Muscle layer of colon (tissue), 2 donors: ENCODE data around the gene P3H3.

Experiments
- H3K27ac ChIP-seq: one replicate; pipeline ENCODE4 v1.7.0; 2013; ENCODE audit warnings: low read depth, mild to moderate bottlenecking, low read length, moderate library complexity
- H3K27me3 ChIP-seq, 2 donors: one replicate each; pipeline ENCODE4 v1.7.0; 2013; ENCODE audit warnings: low read length in 2 of 2, mild to moderate bottlenecking in 2 of 2; ENCODE audit not compliant: insufficient read depth in 2 of 2, control insufficient read depth in 1 of 2
- H3K36me3 ChIP-seq: one replicate; pipeline ENCODE4 v1.7.0; 2013; ENCODE audit warnings: mild to moderate bottlenecking, low read length; ENCODE audit not compliant: insufficient read depth
- H3K4me1 ChIP-seq: one replicate; pipeline ENCODE4 v1.7.0; 2013; ENCODE audit warnings: mild to moderate bottlenecking, low read length; ENCODE audit not compliant: insufficient read depth
- H3K4me3 ChIP-seq, 2 donors: one replicate each; pipeline ENCODE4 v1.7.0; 2013; ENCODE audit warnings: low read length in 2 of 2, low read depth in 1 of 2, mild to moderate bottlenecking in 1 of 2, moderate library complexity in 1 of 2
- H3K9ac ChIP-seq: one replicate; pipeline ENCODE4 v1.7.0; 2013; ENCODE audit warnings: low read length
- H3K9me3 ChIP-seq: one replicate; pipeline ENCODE4 v1.7.0; 2013; ENCODE audit warnings: mild to moderate bottlenecking, low read length
- donor health status: abdominal sarcoma.
- donor health status: Adenocarcinoma of cecum.

Gene P3H3

DNA sequence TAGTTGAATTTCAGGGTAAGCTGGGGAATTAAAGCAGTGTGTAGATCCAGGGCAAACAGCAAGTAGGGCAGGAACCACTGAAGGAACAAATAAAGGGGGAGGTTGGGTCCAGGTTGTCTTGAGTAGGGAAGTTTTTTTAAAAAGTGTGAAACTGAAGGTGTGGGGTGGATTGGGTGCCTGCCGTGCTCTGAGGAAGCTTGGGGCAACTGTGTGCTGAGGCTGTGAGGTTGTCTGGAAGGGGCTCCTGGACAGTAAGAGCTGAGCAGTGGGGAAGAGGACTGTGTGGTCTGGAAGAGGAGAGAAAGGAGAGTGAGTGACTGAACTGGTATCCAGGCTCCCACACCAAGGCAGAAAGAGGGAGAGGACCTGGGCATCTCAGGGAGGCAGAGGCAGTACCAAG, 17.4 kb upstream of the P3H3 start:
- Histone ChIP-seq H3K4me3 (no peak overlapping the region), H3K27me3 (no peaks in the 10 kb centered on the region), H3K27ac (no peak overlapping the region), H3K4me1 (no peaks in the 10 kb centered on the region), H3K9ac (no peak overlapping the region), H3K36me3 (no peaks in the 10 kb centered on the region), H3K9me3 (no peaks in the 10 kb centered on the region)

- H3K9ac ChIP-seq: no peak overlapping the region
- no peaks in the 10 kb centered on the region for H3K4me1 ChIP-seq
- no peaks in the 10 kb centered on the region for H3K36me3 ChIP-seq
- no peak overlapping the region for H3K27ac ChIP-seq
- H3K9me3 ChIP-seq: no peaks in the 10 kb centered on the region
- H3K4me3 ChIP-seq: no peak overlapping the region
- no peaks in the 10 kb centered on the region for H3K27me3 ChIP-seq
These were observed 14.8 kb upstream of the P3H3 start for GRCh38 chr12:6813363-6813762.

- Histone ChIP-seq H3K9me3 (no peaks in the 10 kb centered on the region), H3K4me1 (peaks cover 6% of the 10 kb centered on the region), H3K27me3 (no peaks in the 10 kb centered on the region), H3K4me3 (no peak overlapping the region), H3K36me3 (no peaks in the 10 kb centered on the region), H3K27ac (no peak overlapping the region), H3K9ac (no peak overlapping the region)
These were observed 11.6 kb upstream of the P3H3 start for GRCh38 chr12:6816598-6816997.

DNA sequence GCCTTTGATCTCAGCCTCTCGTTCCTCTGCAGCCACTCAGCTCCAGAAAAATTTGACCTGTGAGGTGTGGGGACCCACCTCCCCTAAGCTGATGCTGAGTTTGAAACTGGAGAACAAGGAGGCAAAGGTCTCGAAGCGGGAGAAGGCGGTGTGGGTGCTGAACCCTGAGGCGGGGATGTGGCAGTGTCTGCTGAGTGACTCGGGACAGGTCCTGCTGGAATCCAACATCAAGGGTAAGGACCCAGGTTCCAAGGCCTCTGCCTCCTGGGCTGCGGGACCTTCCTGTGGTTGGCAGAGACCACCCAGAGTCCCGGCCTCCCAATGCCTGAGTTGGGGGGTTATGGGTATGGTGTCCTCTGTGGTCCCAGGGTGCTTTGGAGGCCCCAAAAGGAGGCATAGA, 11.1 kb upstream of the P3H3 start:
- no peak overlapping the region for H3K9ac ChIP-seq
- no peak overlapping the region for H3K27ac ChIP-seq
- peaks cover 9% of the 10 kb centered on the region for H3K4me1 ChIP-seq

DNA sequence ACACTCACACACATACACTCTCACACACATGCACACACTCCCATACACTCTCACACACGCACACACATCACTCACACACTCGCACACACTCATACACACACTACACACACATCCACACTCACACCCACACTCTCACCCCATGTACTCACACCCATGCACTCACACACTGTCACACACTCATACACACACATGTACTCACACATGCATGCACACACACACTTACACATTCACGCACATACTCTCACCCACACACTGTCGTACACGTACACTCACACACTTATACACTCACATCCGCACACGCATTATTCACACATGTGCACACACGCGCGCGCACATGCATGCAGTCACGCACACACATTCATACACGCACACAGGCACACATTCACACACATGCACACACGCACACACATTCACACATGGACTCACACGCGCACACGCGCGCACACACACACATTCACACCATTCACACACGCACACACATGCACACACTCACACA, 10.5 kb upstream of the P3H3 start:
- Histone ChIP-seq H3K27me3 (no peaks in the 10 kb centered on the region), H3K9me3 (no peaks in the 10 kb centered on the region), H3K4me3 (no peak overlapping the region)

More for the DNA sequence above, 11.1 kb upstream of the P3H3 start:
- Histone ChIP-seq H3K36me3 (no peaks in the 10 kb centered on the region), H3K9me3 (no peaks in the 10 kb centered on the region), H3K27me3 (no peaks in the 10 kb centered on the region), H3K4me3 (no peak overlapping the region)

DNA sequence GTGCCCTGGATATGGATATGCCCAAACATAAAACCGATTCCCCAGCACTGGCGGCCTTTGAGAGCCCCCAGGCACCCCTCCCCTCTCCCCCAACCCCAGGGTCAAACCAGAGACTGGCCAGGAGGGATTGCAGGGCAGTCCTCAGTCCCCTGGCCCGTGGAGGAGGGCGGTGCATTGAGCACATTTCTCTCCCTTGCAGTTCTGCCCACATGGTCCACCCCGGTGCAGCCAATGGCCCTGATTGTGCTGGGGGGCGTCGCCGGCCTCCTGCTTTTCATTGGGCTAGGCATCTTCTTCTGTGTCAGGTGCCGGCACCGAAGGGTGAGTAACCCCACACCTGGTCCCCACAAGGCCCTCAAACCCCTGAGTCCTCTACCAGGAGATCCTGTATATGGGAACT, 10.0 kb upstream of the P3H3 start:
- H3K4me3 ChIP-seq: no peak overlapping the region
- H3K36me3 ChIP-seq: no peaks in the 10 kb centered on the region
- no peaks in the 10 kb centered on the region for H3K27me3 ChIP-seq
- no peak overlapping the region for H3K27ac ChIP-seq
- peaks cover 12% of the 10 kb centered on the region for H3K4me1 ChIP-seq
- no peak overlapping the region for H3K9ac ChIP-seq
- no peaks in the 10 kb centered on the region for H3K9me3 ChIP-seq

More for the DNA sequence above, 10.5 kb upstream of the P3H3 start:
- no peak overlapping the region for H3K27ac ChIP-seq
- no peak overlapping the region for H3K9ac ChIP-seq
- H3K36me3 ChIP-seq: no peaks in the 10 kb centered on the region
- H3K4me1 ChIP-seq: peaks cover 12% of the 10 kb centered on the region

DNA sequence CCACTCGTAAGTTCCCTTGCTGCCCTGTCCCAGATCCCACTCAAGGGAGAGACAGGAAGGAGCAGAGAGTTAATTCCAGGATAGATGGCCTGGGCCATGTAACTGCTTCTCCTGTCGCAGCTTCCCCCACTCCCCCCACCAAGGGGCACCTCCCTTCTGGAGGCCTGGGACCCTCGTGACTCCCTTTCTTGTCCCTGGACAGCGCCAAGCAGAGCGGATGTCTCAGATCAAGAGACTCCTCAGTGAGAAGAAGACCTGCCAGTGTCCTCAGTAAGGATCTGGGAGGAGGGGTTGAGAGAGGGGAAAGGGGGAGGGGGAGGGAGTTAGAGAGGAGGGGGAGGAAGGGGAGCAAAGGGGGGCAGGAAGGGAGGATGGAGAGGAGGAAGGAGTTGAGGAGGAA, 9.6 kb upstream of the P3H3 start:
- H3K4me3 ChIP-seq: no peak overlapping the region
- H3K9me3 ChIP-seq: no peaks in the 10 kb centered on the region
- H3K9ac ChIP-seq: no peak overlapping the region
- no peaks in the 10 kb centered on the region for H3K36me3 ChIP-seq
- peaks cover 12% of the 10 kb centered on the region for H3K4me1 ChIP-seq
- H3K27me3 ChIP-seq: no peaks in the 10 kb centered on the region
- no peak overlapping the region for H3K27ac ChIP-seq

- H3K9ac ChIP-seq: no peak overlapping the region
- H3K27ac ChIP-seq: no peak overlapping the region
- no peaks in the 10 kb centered on the region for H3K27me3 ChIP-seq
These were observed 8.8 kb upstream of the P3H3 start for GRCh38 chr12:6819106-6820030.

GRCh38 chr12:6820166-6820565, 8.0 kb upstream of the P3H3 start:
- H3K27ac ChIP-seq: no peak overlapping the region
- H3K4me3 ChIP-seq: no peak overlapping the region
- no peaks in the 10 kb centered on the region for H3K27me3 ChIP-seq
- peaks cover 17% of the 10 kb centered on the region for H3K4me1 ChIP-seq
- no peaks in the 10 kb centered on the region for H3K9me3 ChIP-seq
- no peak overlapping the region for H3K9ac ChIP-seq
- H3K36me3 ChIP-seq: no peaks in the 10 kb centered on the region

More at GRCh38 chr12:6819106-6820030, 8.8 kb upstream of the P3H3 start:
- H3K4me3 ChIP-seq: no peak overlapping the region
- H3K4me1 ChIP-seq: peaks cover 12% of the 10 kb centered on the region
- H3K36me3 ChIP-seq: no peaks in the 10 kb centered on the region
- no peaks in the 10 kb centered on the region for H3K9me3 ChIP-seq

- Histone ChIP-seq H3K9me3 (no peaks in the 10 kb centered on the region), H3K36me3 (no peaks in the 10 kb centered on the region), H3K9ac (peak within 1 kb of the TSS; percentile 37), H3K4me3 (peak within 1 kb of the TSS; percentile 39 to 58), H3K4me1 (peaks cover 26% of the 10 kb centered on the region), H3K27me3 (no peaks in the 10 kb centered on the region), H3K27ac (peak within 1 kb of the TSS; percentile 54)
These were observed 6.4 kb upstream of the P3H3 start, which contains the start of gene GPR162 for GRCh38 chr12:6821591-6822425. TSS of gene GPR162 (plus strand) at chr12:6821821. CDS start at chr12:6823899, 2,078 bp downstream.

DNA sequence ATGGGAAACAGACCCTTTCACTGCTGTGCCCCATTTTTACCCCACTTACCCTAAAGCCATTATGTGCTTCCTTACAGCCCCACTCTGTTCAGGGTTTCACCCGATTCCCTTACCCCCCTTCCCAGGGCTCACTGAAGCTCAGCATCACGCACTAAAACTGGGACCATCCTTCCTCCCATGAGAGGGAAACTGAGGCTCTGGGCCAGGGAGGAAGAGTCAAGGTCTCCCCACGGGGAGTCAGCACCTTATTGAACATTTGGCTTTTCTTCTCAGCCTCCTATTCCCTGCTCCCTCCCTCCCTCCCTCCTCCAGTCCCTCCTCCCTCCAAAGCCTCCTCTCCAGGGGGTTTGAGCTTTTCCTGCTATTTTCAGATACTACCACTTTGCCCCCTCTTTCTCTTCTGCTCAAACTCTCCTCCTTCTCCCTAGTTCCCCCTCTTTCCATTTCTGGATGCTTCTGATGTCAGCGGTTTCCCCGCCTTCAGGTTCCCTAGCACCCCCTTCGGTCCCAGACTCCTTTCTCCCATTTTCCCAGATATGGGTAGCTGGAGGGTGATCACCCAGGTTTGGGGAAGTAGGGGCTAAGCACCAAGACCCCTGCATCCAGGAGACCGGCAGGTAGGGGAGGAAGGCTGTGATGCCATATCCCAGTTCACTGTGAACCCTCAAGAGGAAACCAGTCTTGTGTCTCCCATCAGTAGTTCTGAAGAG, 5.6 kb upstream of the P3H3 start:
- Histone ChIP-seq H3K27ac (no peak overlapping the region), H3K9ac (peak overlapping the region; percentile 37), H3K36me3 (no peaks in the 10 kb centered on the region), H3K9me3 (no peaks in the 10 kb centered on the region), H3K27me3 (no peaks in the 10 kb centered on the region), H3K4me3 (peak overlapping the region; percentile 39 to 58), H3K4me1 (peaks cover 33% of the 10 kb centered on the region)
